ENCODE data around the gene DNAJC5.

DNAJC5 gene

DNA sequence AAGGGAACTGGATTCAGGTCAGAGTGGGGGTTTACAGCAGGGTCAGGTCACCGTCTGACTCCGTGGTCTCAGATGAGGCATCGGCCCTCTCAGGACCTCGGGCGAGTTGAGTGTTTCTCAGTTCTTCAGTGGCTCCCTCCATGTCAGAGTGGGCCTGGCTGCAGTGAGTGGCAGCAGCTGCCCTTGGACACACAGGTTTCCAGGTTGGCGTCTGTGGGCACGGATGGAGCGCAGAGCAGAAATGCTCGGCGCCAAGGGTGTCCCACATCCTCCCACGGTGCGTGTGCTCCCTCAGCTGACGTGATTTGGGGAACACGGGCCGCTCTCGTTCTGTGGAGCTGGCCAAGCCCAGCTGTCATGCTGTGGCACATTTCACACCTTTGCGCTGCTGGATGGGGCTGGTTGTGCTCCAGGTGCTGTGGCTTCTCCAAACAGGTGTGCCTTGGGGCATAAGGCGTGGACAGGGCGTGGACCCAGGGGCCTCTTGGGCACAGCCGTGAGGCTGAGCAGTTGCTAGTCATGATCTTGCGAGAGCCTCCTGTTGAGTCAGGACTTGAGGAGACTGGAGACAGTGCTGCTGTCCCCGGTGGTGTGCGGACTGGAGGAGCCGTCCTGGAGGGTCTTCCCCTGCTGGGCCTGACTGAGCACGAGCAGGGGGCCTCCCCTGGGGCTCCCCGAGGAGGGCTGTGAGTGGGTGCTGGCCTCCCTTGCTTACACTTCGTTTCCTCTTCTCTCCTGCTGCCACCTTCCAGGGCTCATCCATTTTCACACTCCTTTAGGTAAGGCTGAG, 9.5 kb upstream of the DNAJC5 start:
- no peak for DNase-seq

- DNase-seq, result no peak
These were observed 8.9 kb upstream of the DNAJC5 start for GRCh38 chr20:63886054-63886419.

GRCh38 chr20:63886921-63887320, 8.0 kb upstream of the DNAJC5 start:
- no peak for DNase-seq

GRCh38 chr20:63889241-63890200, 5.4 kb upstream of the DNAJC5 start:
- no peak for DNase-seq

- no peak for DNase-seq
These were observed 4.7 kb upstream of the DNAJC5 start for GRCh38 chr20:63890201-63890576.

DNA sequence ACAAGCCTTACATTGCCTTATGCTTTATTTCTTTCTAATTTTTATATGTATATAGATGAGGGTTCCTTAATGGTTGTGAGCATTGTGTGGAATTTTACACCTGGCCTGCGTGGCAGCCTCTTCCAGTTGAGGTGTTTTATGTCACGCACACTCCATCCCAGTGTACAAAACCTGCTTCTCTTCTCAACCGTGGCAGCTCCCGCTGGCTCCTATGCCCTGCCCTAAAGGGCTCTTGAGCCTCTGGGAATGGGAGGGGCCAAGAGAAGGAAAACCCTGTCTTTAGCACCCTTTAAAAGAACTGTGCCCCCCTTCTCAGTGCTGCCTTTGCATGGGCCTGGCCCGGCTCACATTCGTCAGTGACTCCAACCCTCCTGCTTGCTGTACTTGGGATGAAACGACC, 4.3 kb upstream of the DNAJC5 start:
- no peak for DNase-seq

DNA sequence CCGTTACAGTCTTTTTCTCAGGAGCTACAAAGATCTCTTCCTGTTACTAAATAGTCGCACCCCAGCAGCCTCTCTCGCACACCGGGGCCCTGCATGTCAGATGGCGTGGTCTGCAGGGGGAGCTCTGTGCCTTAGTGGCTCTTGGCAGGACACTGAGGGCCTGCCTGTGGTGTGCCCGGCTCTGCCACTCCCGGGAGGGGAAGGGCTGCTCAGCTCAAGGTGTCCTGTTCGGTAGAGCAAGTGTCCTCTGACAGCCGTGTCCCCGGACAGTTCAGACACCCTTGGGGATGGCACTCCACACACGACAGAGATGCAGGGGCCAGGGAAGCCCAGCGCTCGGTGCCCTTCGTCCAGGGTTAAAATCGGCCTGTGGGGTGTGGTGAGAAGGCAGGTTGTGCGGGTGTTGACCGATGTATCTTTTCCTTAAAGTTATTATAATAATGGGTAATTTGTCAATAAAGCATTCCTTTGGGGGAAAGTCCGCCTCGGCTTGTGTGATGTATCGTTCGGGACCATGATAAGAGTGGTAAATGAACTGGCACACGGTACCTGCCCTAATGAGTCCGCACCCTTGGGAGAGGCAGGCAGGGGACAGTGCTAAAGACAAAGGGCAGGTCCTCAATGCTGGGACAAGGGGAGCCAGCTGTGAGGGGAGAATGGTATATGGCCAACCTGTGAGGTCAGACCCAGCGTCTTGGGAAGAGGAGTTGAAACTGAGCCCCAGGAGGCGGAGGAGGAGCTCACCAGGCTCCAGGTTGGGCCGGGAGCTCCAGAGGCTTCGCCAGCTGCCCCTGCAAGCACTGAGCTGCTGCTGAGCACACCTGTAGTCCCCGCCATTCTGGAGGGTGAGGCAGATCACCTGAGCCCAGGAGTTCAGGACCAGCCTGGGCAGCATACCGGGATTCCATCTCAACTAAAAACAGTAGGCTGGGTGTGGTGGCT, 3.6 kb upstream of the DNAJC5 start:
- no peak for DNase-seq

DNA sequence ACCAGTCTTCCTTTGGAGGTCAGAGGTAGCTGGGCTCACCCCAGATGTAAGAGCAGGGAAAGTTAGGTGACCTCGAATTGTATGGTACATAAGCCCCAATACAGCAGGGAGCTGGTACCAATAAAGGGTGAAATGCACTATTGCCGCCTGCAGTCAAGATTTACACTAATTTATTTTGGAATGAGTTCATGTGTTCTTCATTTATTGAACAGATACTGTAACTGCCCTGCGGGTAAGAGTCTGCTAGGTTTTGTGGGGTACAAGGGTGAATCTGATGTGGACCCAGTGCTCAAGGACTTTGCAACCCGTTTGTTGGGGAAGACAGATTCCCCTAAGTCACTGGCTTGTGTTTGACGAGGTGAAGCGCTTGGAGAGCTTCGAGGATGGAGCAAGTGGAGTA, 2.5 kb upstream of the DNAJC5 start:
- no peak for DNase-seq

- no peak for DNase-seq
These were observed 948 bp upstream of the DNAJC5 start for GRCh38 chr20:63893999-63894357.

GRCh38 chr20:63895202-63895951, 451 bp downstream of the DNAJC5 start:
- no peak for DNase-seq

DNA sequence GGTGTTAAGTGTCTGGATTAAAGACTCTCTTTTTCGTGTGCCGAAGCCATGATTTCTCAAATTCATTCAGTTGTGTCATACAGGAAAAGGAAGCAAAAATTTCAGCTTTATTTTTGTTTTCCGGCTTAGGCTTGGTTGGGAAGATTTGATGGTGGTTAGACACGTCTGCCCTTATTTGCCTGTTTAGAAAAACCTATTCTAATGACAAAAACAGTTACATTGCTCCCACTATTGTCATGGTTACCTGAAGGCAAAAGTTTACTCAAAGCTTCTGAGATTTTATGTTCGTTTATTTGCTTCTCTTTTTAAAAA, 982 bp downstream of the DNAJC5 start:
- DNase-seq, result no peak

DNA sequence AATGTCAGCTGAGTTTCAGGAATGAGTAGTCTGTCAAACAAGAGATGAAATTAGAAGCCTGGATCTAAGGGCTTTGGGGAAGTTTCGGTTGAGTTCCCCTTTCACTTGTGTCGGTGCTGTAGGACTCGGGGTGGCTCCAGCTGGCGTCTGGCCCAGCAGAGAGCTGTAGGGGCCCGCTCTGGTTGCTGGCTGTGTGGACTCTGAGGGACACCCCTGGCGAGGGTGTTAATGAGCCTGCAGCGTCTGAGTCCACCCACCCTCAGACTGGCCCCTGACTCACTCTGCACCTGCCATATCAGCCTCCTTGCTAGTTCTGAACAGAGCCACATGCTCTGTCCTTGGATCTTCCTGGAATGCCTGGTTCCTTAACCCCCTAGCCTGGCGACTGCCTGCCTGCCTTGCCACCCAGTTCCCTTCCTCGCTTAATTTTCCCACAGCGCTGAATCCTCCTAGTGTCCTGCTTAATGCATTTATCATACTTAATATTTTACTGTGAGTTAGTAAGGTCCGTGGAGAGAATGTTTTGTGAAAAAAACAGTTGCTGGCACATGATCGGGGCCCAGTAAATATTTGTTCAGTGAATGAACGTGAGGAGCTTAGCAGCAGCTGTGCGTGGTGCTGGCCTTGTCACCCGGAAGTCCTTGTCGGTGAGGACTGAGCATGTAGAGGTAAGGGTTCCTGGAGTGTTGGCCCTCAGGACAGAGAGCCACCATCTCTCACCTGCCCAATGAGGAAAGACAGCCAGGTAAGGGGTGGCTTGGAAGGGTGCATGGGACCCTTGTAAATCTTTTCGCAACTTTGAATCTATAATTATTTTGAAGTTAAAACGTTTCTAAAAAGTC, 1.6 kb downstream of the DNAJC5 start:
- DNase-seq, result peak; percentile 80

- DNase-seq, result no peak
These were observed 3.1 kb downstream of the DNAJC5 start for GRCh38 chr20:63897978-63898561.

- DNase-seq, result no peak
These were observed 4.1 kb downstream of the DNAJC5 start for GRCh38 chr20:63898882-63899558.

- DNase-seq, result no peak
These were observed 5.5 kb downstream of the DNAJC5 start for GRCh38 chr20:63900413-63900812.

- no peak for DNase-seq
These were observed 9.1 kb downstream of the DNAJC5 start for GRCh38 chr20:63903796-63904561.

- DNase-seq, result no peak
These were observed 13.2 kb downstream of the DNAJC5 start for GRCh38 chr20:63908008-63908682.

GRCh38 chr20:63911176-63911575, 16.2 kb downstream of the DNAJC5 start:
- DNase-seq, result no peak

DNA sequence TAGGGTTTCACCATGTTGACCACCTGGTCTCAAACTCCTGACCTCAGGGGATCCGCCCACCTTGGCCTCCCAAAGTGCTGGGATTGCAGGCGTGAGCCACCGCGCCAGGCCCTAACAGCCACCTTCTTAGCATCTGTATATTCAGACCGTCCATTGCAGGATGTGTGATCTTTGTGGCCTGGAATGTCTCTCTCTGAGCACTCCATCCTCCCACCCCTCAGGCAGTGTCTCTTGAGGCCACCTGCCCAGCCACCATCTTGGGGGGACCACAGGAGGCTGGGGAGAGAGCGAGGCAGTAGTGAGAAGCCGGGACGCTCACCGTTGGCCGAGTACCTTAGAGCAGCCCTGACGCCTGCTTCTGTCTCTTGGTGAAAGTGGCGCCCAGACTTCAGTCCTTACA, 18.8 kb downstream of the DNAJC5 start:
- no peak for DNase-seq

Measured in NCI-H1092 treated with DMSO at 0.1 percent for 48 hours (cell line).